Activated CD8-positive, alpha-beta memory T cell treated with anti-CD3 and anti-CD28 coated beads, Interleukin-2, amount 50 U/mL, for 4 hours (primary cell): Measurements from ENCODE around the gene DNAJC16.

Source experiments
- DNase-seq: peaks from one replicate; pipeline ENCODE4 v3.0.0-alpha.2; 2020

DNAJC16 gene

DNA sequence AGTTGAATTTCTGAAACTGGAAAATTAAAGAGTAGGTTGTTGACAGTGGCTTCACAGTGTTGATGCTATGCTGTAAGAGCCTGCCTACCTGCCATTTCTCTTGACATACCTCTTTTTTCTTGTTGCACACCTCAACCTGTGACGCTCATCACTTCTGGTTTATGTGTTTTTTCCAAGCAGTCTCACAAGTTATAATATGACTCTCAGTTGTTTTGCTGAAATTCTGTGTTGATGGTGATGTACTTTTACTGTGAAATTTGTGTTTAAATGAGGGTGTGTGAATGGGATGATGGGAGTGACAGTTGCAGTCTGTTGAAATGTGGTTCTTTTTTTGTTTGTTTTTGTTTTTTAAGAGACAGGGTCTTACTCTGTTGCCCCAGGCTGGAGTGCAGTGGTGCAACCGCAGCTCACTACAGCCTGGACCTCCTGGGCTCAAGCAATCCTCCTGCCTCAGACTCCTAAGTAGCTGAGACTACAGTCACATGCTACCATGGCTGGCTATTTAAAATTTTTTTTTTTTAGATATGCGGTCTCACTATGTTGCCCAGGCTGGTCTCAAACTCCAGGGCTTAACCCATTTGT, 97.6 kb downstream of the DNAJC16 start:
- DNase-seq, result no peak

DNA sequence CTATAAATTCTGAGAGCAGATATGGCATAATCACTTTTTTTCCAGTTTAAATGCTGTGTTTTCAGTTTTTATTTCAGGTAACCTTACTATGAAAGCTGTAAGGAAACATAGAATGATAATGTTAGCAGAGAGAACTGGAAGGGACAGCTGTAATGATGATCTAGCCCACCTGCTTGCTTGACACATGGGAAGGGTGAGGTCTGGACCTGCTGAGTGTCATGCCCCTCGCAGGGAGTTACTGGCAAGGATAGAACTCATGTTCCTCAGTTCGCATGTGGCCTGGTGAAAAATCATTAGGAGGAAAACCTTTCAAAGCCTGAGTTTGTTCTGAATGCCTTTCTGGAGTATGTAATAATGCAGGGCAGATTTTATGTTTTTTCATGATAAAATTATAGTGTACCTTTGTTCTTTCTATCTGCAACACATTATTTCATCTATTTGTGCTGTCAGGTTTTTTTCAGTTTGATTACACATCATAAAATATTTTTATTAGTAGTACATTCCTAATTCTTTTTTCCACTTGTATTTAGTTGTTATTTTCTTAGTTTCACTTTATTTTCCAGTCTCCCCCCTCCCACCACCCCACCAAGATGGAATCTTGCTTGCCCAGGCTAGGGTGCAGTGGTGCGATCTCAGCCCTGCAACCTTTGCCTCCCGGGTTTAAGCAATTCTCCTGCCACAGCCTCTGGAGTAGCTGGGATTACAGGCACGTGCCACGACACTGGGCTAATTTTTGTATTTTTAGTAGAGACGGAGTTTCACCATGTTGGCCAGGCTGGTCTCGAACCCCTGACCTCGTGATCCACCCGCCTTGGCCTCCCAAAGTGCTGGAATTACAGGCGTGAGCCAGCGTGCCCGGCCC, 98.6 kb downstream of the DNAJC16 start:
- DNase-seq, result no peak
